C4-2B (cell line): Measurements from ENCODE around the gene TNNT2.

ENCODE experiments used
- H3K27ac ChIP-seq: fragments of 450-650 bp; 2 replicates; pipeline ENCODE4 v1.5.1; 2017
- CTCF ChIP-seq: fragments of 450-650 bp; conservative IDR thresholded peaks from 2 replicates; pipeline ENCODE4 v1.5.1; 2017; ENCODE audit warnings: mild to moderate bottlenecking
- ZFX ChIP-seq: fragments of 450-650 bp; IDR thresholded peaks from 2 replicates; pipeline ENCODE4 v1.6.1; 2017

Gene TNNT2

GRCh38 chr1:201365251-201365650, 12.2 kb downstream of the TNNT2 start:
- H3K27ac ChIP-seq, result no peak overlapping the region
- no peak for TF ChIP-seq CTCF
- no peak for TF ChIP-seq ZFX

- TF ChIP-seq ZFX (no peak), CTCF (no peak)
- H3K27ac ChIP-seq, result no peak overlapping the region
Observed at GRCh38 chr1:201364808-201365105, 12.7 kb downstream of the TNNT2 start.

- H3K27ac ChIP-seq, result no peak overlapping the region
- TF ChIP-seq ZFX (no peak), CTCF (no peak)
Observed at GRCh38 chr1:201363467-201363866, 14.0 kb downstream of the TNNT2 start.

GRCh38 chr1:201362906-201363305, 14.6 kb downstream of the TNNT2 start:
- TF ChIP-seq CTCF (no peak), ZFX (no peak)

GRCh38 chr1:201361652-201362504, 15.6 kb downstream of the TNNT2 start:
- TF ChIP-seq ZFX (no peak), CTCF (peak; percentile 90)
- no peak overlapping the region for H3K27ac ChIP-seq

More at GRCh38 chr1:201362906-201363305, 14.6 kb downstream of the TNNT2 start:
- no peak overlapping the region for H3K27ac ChIP-seq

GRCh38 chr1:201360901-201361651, 16.4 kb downstream of the TNNT2 start:
- TF ChIP-seq CTCF, result no peak
- no peak for TF ChIP-seq ZFX
- no peak overlapping the region for H3K27ac ChIP-seq

- TF ChIP-seq CTCF (no peak), ZFX (no peak)
- no peak overlapping the region for H3K27ac ChIP-seq
Observed at GRCh38 chr1:201360486-201360885, 17.0 kb downstream of the TNNT2 start.
